Measurements from ENCODE around the gene ELL. TPM values are rescaled to one million over a fixed set of nuclear protein-coding genes. Genes with fewer than 3 reads are reported as not detected.

ELL gene
- 10 to 100 TPM in 3 of 4 donors, 1 to 10 TPM in 1; 4.1 to 43.5 (median 21.7) TPM for total RNA-seq

DNA sequence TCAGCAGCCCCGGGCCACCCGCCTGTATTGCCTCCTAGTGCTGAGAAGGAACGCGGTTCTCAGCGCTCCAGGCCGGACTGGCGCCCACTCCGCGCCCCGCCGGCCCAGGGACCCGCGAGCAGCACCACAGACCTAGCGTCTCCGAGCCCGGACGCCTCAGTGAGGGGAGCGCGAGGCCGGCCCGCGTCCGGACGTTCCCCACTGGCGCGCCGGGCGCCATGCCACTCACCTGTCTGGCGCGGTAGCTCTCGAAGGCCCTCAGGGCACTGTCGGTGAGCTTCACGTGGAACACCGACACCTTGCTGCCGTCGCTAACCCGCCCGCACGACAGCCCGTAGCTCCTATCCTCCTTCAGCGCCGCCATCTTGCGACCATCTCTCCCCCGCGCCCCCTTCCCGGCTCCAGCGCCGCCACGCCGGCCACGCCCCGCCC is at the start of gene ELL:
ELL (minus strand) TSS at position 379 of the 432 bp plus-strand sequence; CDS start at position 364, 15 bp downstream.
- intact Hi-C loops (cut with DNase I; ENCODE audit: low total_unique reads): no loop called here
- no peaks in the 10 kb centered on the region for H3K9me3 ChIP-seq

GRCh38 chr19:18568367-18568766 is 46.5 kb upstream of the ELL start:
- Histone ChIP-seq H3K36me3 (no peaks in the 10 kb centered on the region), H3K4me3 (no peak overlapping the region), H3K9me3 (no peaks in the 10 kb centered on the region), H3K4me1 (peaks cover 8 to 9% of the 10 kb centered on the region in 2 donors), H3K27me3 (no peaks in the 10 kb centered on the region), H3K27ac (no peak overlapping the region)
- no peak for TF ChIP-seq POLR2A (IDR thresholded peaks at IDR 0.05)
- TF ChIP-seq, protein P1, sequence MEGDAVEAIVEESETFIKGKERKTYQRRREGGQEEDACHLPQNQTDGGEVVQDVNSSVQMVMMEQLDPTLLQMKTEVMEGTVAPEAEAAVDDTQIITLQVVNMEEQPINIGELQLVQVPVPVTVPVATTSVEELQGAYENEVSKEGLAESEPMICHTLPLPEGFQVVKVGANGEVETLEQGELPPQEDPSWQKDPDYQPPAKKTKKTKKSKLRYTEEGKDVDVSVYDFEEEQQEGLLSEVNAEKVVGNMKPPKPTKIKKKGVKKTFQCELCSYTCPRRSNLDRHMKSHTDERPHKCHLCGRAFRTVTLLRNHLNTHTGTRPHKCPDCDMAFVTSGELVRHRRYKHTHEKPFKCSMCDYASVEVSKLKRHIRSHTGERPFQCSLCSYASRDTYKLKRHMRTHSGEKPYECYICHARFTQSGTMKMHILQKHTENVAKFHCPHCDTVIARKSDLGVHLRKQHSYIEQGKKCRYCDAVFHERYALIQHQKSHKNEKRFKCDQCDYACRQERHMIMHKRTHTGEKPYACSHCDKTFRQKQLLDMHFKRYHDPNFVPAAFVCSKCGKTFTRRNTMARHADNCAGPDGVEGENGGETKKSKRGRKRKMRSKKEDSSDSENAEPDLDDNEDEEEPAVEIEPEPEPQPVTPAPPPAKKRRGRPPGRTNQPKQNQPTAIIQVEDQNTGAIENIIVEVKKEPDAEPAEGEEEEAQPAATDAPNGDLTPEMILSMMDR (IDR thresholded peaks at IDR 0.05): no peak
- DNase-seq: no peak
- intact Hi-C loops (cut with DNase I; ENCODE audit: low total_unique reads): no loop called here

More for the DNA sequence above, at the start of gene ELL:
- no peaks in the 10 kb centered on the region for H3K27me3 ChIP-seq
- no peak for DNase-seq
- peak; percentile 93 to 97 for TF ChIP-seq POLR2A (IDR thresholded peaks at IDR 0.05)
- TF ChIP-seq, protein P1 (IDR thresholded peaks at IDR 0.05): peak in 1 of 4 experiments; percentile 29
- H3K27ac ChIP-seq: peak within 1 kb of the TSS; percentile 94
- H3K36me3 ChIP-seq: no peaks in the 10 kb centered on the region
- H3K4me3 ChIP-seq: peak within 1 kb of the TSS; percentile 77 to 79
- H3K4me1 ChIP-seq: no peaks in the 10 kb centered on the region

DNA sequence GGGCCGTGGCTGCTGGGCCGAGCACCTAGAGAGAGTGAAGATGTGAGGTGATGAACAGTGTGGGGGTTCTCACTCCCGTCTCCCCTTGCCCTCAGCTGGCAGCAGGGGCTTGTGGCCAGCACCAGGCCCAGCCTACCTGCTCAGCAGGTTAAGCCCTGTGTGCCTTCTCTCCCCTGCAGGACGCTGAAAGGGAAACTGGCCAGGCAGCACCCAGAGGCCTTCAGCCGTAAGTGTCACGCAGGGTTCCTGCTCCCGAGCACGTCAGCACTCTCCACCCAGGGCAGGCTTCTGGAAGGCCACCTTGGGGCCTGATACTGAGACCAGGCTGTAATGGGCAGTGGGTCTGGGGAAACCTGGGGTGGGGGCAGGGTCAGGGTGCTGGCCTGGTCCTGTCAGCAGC is 45.1 kb upstream of the ELL start:
- intact Hi-C loops (cut with DNase I; ENCODE audit: low total_unique reads): no loop called here
- Histone ChIP-seq H3K4me1 (no peaks in the 10 kb centered on the region), H3K36me3 (no peaks in the 10 kb centered on the region), H3K9me3 (no peaks in the 10 kb centered on the region), H3K27ac (no peak overlapping the region), H3K4me3 (no peak overlapping the region), H3K27me3 (no peaks in the 10 kb centered on the region)
- DNase-seq: no peak
- TF ChIP-seq POLR2A (IDR thresholded peaks at IDR 0.05): no peak
- TF ChIP-seq, protein P1 (IDR thresholded peaks at IDR 0.05): no peak

DNA sequence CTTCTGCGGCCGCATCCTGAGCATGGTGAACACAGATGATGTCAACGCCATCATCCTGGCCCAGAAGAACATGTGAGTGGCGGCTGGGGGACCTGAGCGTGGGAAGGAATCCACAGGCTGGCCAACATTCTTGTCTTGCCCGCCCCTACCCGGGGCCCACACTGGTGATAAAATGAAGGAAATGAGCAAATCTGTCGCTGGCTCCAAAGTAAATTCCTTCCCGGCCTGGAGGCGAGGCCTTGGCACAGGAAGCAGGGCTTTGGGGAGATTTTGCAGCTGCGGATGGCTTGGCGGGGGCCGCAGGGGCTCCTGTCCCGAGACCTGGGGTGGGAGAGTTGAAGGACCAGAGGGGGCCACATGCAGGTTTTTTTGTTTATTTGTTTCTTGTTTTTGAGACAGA is 40.2 kb upstream of the ELL start:
- Histone ChIP-seq H3K4me1 (peaks cover 0 to 5% of the 10 kb centered on the region in 2 donors), H3K27me3 (no peaks in the 10 kb centered on the region), H3K36me3 (no peaks in the 10 kb centered on the region), H3K9me3 (no peaks in the 10 kb centered on the region), H3K4me3 (no peak overlapping the region), H3K27ac (peak overlapping the region; percentile 69 to 73)
- TF ChIP-seq, protein P1 (IDR thresholded peaks at IDR 0.05): no peak
- no peak for TF ChIP-seq POLR2A (IDR thresholded peaks at IDR 0.05)
- intact Hi-C loops (cut with DNase I; ENCODE audit: low total_unique reads): no loop called here
- no peak for DNase-seq

DNA sequence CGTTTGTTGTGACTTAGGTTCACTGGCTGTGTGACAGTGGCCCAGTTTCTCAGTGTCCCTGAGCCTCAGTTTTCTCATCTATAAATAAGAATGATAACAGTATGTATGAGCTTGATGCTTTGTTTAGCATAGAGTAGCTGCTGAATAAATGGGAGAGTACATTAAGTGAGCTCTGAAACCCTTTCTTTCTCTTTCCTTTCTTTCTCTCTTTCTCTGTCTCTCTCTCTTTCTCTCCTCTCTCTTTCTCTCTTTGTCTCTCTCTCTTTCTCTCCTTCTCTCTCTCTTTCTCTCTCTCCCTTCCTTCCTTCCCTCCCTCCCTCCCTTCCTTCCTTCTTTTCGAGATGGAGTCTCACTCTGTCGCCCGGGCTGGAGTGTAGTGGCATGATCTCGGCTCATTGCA is 37.8 kb upstream of the ELL start:
- peaks cover 0 to 5% of the 10 kb centered on the region in 2 donors for H3K4me1 ChIP-seq
- intact Hi-C loops (cut with DNase I; ENCODE audit: low total_unique reads): no loop called here

More for the DNA sequence above, 37.8 kb upstream of the ELL start:
- no peaks in the 10 kb centered on the region for H3K9me3 ChIP-seq
- TF ChIP-seq, protein P1 (IDR thresholded peaks at IDR 0.05): no peak
- no peak for TF ChIP-seq POLR2A (IDR thresholded peaks at IDR 0.05)
- H3K27ac ChIP-seq: no peak overlapping the region
- H3K36me3 ChIP-seq: no peaks in the 10 kb centered on the region
- H3K4me3 ChIP-seq: no peak overlapping the region
- H3K27me3 ChIP-seq: no peaks in the 10 kb centered on the region
- no peak for DNase-seq
